Tibial nerve (tissue), 4 donors: ENCODE data around the gene NFIA. TPM values are rescaled to one million over a fixed set of nuclear protein-coding genes. Genes with fewer than 3 reads are reported as not detected.

Experiments used
- DNase-seq, 2 donors: peaks; one replicate each; pipeline ENCODE4 v3.0.0-alpha.2; 2019; ENCODE audit warnings: low spot score in 2 of 2
- H3K27ac ChIP-seq, 4 donors: fragments of 200-600 bp; sonication (generic) in 3 of 4; one replicate each; pipeline ENCODE4 v1.5.1; 2017 to 2019; ENCODE audit warnings: mild to moderate bottlenecking in 1 of 4
- H3K27me3 ChIP-seq, 2 donors: fragments of 200-600 bp; sonication (generic) in 1 of 2; one replicate each; pipeline versions ENCODE4 v1.5.1 to v1.6.0; 2017 to 2019
- H3K36me3 ChIP-seq, 3 donors: fragments of 200-600 bp; sonication (generic); one replicate each; pipeline ENCODE4 v1.5.1; 2018 to 2019
- H3K4me1 ChIP-seq, 4 donors: fragments of 200-600 bp; sonication (generic) in 3 of 4; one replicate each; pipeline ENCODE4 v1.5.1; 2017 to 2019
- H3K4me3 ChIP-seq, 4 donors: fragments of 200-600 bp; sonication (generic) in 3 of 4; one replicate each; pipeline ENCODE4 v1.5.1; 2017 to 2019; ENCODE audit warnings: mild to moderate bottlenecking in 1 of 4, moderate library complexity in 1 of 4
- H3K9me3 ChIP-seq, 4 donors: fragments of 200-600 bp; sonication (generic) in 3 of 4; one replicate each; pipeline ENCODE4 v1.5.1; 2017 to 2019
- CTCF ChIP-seq, 5 experiments: fragments of 200-600 bp in 3 of 5; fragments of 450-650 bp in 2 of 5; sonication (generic) in 3 of 5; IDR thresholded peaks; one replicate each; pipeline ENCODE4 v1.5.1; 2016 to 2019; ENCODE audit warnings: antibody characterized with exemption in 5 of 5, mild to moderate bottlenecking in 3 of 5, moderate library complexity in 2 of 5
- EP300 ChIP-seq, 2 donors: sonication (generic); formaldehyde crosslinking; IDR thresholded peaks; one replicate each; pipeline ENCODE4 v1.6.1; 2017; ENCODE audit warnings: antibody characterized with exemption in 2 of 2, mild to moderate bottlenecking in 1 of 2
- POLR2A ChIP-seq, 2 donors: fragments of 450-650 bp; IDR thresholded peaks; one replicate each; pipeline ENCODE4 v1.6.1; 2017; ENCODE audit warnings: antibody characterized with exemption in 2 of 2, mild to moderate bottlenecking in 2 of 2, moderate library complexity in 2 of 2
- WGBS, 2 donors: methylation state at CpG; one replicate each; pipeline ENCODE4 v1.1.5; 2018; 5-methylcytosine and 5-hydroxymethylcytosine counted together
- total RNA-seq, 4 donors: library from RNA; depleted of rRNA; stranded (reverse); fragments of >200 nt; gene quantifications; one replicate each; pipeline ENCODE4 v1.1.0, GENCODE V29; 2016

The NFIA gene
- total RNA-seq, 4 donors from 2014 or later: 71.2 to 81.4 (median 75.7) TPM

GRCh38 chr1:61310057-61310456, 227.7 kb downstream of the NFIA start:
- peaks cover 0 to 8% (median 0%) of the 10 kb centered on the region in 3 donors for H3K36me3 ChIP-seq
- TF ChIP-seq CTCF (IDR thresholded peaks at IDR 0.05): no peak
- no peak for TF ChIP-seq POLR2A (IDR thresholded peaks at IDR 0.05)
- no peak for TF ChIP-seq EP300 (IDR thresholded peaks at IDR 0.05)
- no peak for DNase-seq

GRCh38 chr1:61310538-61310937, 228.2 kb downstream of the NFIA start:
- Histone ChIP-seq H3K4me3 (no peak overlapping the region), H3K4me1 (no peaks in the 10 kb centered on the region), H3K36me3 (peaks cover 0 to 8% (median 0%) of the 10 kb centered on the region in 3 donors), H3K9me3 (no peaks in the 10 kb centered on the region), H3K27ac (no peak overlapping the region), H3K27me3 (no peaks in the 10 kb centered on the region)
- WGBS, 2 donors: 87 to 95% methylated on average over 4 of the region's 4 CpGs
- no peak for DNase-seq
- TF ChIP-seq CTCF (IDR thresholded peaks at IDR 0.05) (no peak), EP300 (IDR thresholded peaks at IDR 0.05) (no peak), POLR2A (IDR thresholded peaks at IDR 0.05) (no peak)

More at GRCh38 chr1:61310057-61310456, 227.7 kb downstream of the NFIA start:
- Histone ChIP-seq H3K27ac (no peak overlapping the region), H3K9me3 (no peaks in the 10 kb centered on the region), H3K27me3 (no peaks in the 10 kb centered on the region), H3K4me3 (no peak overlapping the region), H3K4me1 (no peaks in the 10 kb centered on the region)
- 87 to 90% methylated on average over 3 of the region's 3 CpGs for WGBS, 2 donors

- no peak for TF ChIP-seq EP300 (IDR thresholded peaks at IDR 0.05)
- TF ChIP-seq CTCF (IDR thresholded peaks at IDR 0.05): no peak
- no peak for TF ChIP-seq POLR2A (IDR thresholded peaks at IDR 0.05)
- Histone ChIP-seq H3K4me1 (peaks cover 0 to 24% (median 0%) of the 10 kb centered on the region in 4 donors), H3K9me3 (no peaks in the 10 kb centered on the region), H3K4me3 (no peak overlapping the region), H3K36me3 (peaks cover 0 to 8% (median 0%) of the 10 kb centered on the region in 3 donors), H3K27ac (no peak overlapping the region), H3K27me3 (no peaks in the 10 kb centered on the region)
- DNase-seq: no peak
- WGBS, 2 donors: 76 to 79% methylated on average over 2 of the region's 2 CpGs
Measured at GRCh38 chr1:61313906-61314422, 231.6 kb downstream of the NFIA start.

GRCh38 chr1:61315011-61315410, 232.7 kb downstream of the NFIA start:
- H3K4me3 ChIP-seq: no peak overlapping the region
- H3K36me3 ChIP-seq: peaks cover 0 to 8% (median 0%) of the 10 kb centered on the region in 3 donors
- 83 to 89% methylated on average over 4 of the region's 4 CpGs for WGBS, 2 donors
- H3K27me3 ChIP-seq: no peaks in the 10 kb centered on the region
- no peak for DNase-seq
- no peak overlapping the region for H3K27ac ChIP-seq
- H3K4me1 ChIP-seq: peaks cover 0 to 35% (median 1%) of the 10 kb centered on the region in 4 donors
- no peaks in the 10 kb centered on the region for H3K9me3 ChIP-seq
- TF ChIP-seq POLR2A (IDR thresholded peaks at IDR 0.05) (no peak), CTCF (IDR thresholded peaks at IDR 0.05) (no peak), EP300 (IDR thresholded peaks at IDR 0.05) (no peak)

GRCh38 chr1:61316493-61316892, 234.1 kb downstream of the NFIA start:
- no peak for TF ChIP-seq POLR2A (IDR thresholded peaks at IDR 0.05)
- no peak for TF ChIP-seq EP300 (IDR thresholded peaks at IDR 0.05)
- TF ChIP-seq CTCF (IDR thresholded peaks at IDR 0.05): no peak
- Histone ChIP-seq H3K4me3 (no peak overlapping the region), H3K4me1 (peaks cover 0 to 44% (median 2%) of the 10 kb centered on the region in 4 donors), H3K36me3 (peaks cover 0 to 8% (median 0%) of the 10 kb centered on the region in 3 donors), H3K9me3 (no peaks in the 10 kb centered on the region), H3K27me3 (no peaks in the 10 kb centered on the region), H3K27ac (peak overlapping the region in 2 of 4 donors; percentile 37 to 41)
- 76 to 83% methylated on average over 7 of the region's 7 CpGs for WGBS, 2 donors
- DNase-seq: no peak
